ENCODE measurements around the gene CASQ1. TPM values are rescaled to one million over a fixed set of nuclear protein-coding genes. Genes with fewer than 3 reads are reported as not detected.

The CASQ1 gene
- total RNA-seq, 2 donors from 2014 or later, result not detected

DNA sequence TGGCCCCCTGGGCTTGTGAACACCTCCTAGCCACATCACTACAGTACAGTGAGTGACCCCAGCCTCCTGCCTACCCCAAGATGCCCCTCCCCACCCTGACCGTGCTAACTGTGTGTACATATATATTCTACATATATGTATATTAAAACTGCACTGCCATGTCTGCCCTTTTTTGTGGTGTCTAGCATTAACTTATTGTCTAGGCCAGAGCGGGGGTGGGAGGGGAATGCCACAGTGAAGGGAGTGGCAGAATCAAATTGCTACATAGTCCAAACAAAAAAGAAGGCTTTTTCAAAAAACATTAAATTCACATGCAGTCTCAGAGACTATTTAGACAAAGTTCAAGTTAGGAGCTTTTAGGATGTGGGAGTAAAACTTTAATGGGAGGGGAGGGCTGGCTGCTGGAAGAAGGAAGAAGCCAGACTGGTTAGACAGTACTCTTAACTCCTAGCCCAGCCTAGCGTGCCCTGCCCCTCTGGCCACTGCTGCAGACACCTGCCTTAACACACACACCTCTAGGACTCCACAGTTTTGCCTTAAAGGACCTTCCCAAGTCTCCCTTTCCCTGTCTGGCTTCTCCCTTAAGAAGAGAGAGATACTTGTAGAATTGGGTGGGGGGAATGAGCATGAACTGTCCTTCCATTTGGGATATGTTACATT lies 24.2 kb downstream of the CASQ1 start:
- Mint-ChIP-seq H3K36me3 (peaks cover 18% of the 10 kb centered on the region), H3K9me3 (no peaks in the 10 kb centered on the region), H3K27me3 (no peaks in the 10 kb centered on the region), H3K27ac (peak overlapping the region in 1 of 2 donors; percentile 27), H3K4me3 (no peak overlapping the region), H3K4me1 (ENCODE audit: low read depth in 2 of 2) (peaks cover under 1 to 10% of the 10 kb centered on the region in 2 donors)
- DNase-seq (ENCODE audit: low spot score) (no peak), ATAC-seq (no peak)

DNA sequence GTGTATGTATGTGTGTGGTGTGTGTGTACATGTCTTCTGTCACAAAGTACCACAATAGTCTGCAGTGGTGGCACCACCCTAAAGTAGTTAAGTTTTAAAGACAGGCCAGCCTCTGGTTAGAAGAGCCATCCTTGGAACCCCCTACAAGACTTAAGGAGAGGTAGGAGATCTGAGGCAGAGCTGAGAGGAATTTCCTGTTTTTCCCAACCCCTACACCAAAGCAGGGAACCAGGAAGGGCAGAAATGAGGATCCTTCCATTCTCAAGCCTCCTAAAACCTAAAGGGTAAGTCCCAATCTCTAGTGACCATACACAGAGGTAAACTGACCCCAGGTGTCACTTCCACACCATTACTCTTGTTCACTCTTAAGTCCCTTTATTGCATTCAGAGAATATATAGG lies 25.9 kb downstream of the CASQ1 start:
- DNase-seq (ENCODE audit: low spot score) (no peak), ATAC-seq (no peak)
- Mint-ChIP-seq H3K4me1 (ENCODE audit: low read depth in 2 of 2) (peaks cover 0 to 8% of the 10 kb centered on the region in 2 donors), H3K27me3 (no peaks in the 10 kb centered on the region), H3K36me3 (peaks cover 18% of the 10 kb centered on the region), H3K27ac (peak overlapping the region in 1 of 2 donors; percentile 20), H3K4me3 (no peak overlapping the region), H3K9me3 (no peaks in the 10 kb centered on the region)

DNA sequence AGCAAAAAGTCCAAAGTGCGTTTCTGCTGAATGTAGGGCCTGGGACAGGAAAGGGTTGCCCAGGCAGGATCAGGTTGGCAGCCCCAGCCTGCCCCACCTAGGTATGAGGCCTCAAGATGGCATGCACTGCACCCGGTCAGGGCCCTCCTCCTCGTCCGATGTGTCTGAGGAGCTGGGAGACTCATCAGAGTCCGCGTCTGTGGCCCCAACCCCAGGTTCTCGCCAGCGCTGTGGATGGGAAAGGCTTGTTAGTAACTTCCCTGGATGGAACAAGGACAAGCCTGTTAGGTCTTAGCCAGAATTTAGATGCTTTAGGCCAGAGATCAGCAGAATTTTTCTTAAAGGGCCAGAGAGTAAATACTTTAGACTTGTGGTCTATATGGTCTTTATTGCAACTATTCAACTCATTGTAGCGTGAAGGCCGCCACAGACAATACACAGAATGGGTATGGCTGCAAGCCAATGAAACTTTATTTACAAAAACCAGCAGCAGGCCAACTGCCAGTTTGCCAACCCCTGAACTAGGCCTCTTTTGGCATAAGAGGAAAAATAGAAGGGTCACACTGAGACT lies 27.2 kb downstream of the CASQ1 start:
- Mint-ChIP-seq H3K4me1 (ENCODE audit: low read depth in 2 of 2) (peaks cover 0 to 2% of the 10 kb centered on the region in 2 donors), H3K27ac (no peak overlapping the region), H3K27me3 (no peaks in the 10 kb centered on the region)

GRCh38 chr1:160219062-160219929 lies 28.9 kb downstream of the CASQ1 start:
- no peak for DNase-seq (ENCODE audit: low spot score)
- peaks cover 10% of the 10 kb centered on the region for H3K36me3 Mint-ChIP-seq
- no peak overlapping the region for H3K27ac Mint-ChIP-seq

More for the DNA sequence above, 27.2 kb downstream of the CASQ1 start:
- H3K9me3 Mint-ChIP-seq, result no peaks in the 10 kb centered on the region
- H3K36me3 Mint-ChIP-seq, result peaks cover 18% of the 10 kb centered on the region
- no peak overlapping the region for H3K4me3 Mint-ChIP-seq
- ATAC-seq (no peak), DNase-seq (ENCODE audit: low spot score) (no peak)

GRCh38 chr1:160220301-160220700 lies 29.9 kb downstream of the CASQ1 start:
- Mint-ChIP-seq H3K4me3 (no peak overlapping the region), H3K4me1 (ENCODE audit: low read depth in 2 of 2) (peaks cover 0 to 2% of the 10 kb centered on the region in 2 donors), H3K27ac (no peak overlapping the region), H3K36me3 (peaks cover 6% of the 10 kb centered on the region), H3K27me3 (no peaks in the 10 kb centered on the region), H3K9me3 (no peaks in the 10 kb centered on the region)
- no peak for ATAC-seq
- no peak for DNase-seq (ENCODE audit: low spot score)

More at GRCh38 chr1:160219062-160219929, 28.9 kb downstream of the CASQ1 start:
- H3K9me3 Mint-ChIP-seq, result no peaks in the 10 kb centered on the region
- peaks cover 0 to 2% of the 10 kb centered on the region in 2 donors for H3K4me1 Mint-ChIP-seq (ENCODE audit: low read depth in 2 of 2)
- no peak overlapping the region for H3K4me3 Mint-ChIP-seq
- ATAC-seq, result no peak
- no peaks in the 10 kb centered on the region for H3K27me3 Mint-ChIP-seq

- Mint-ChIP-seq H3K27ac (no peak overlapping the region), H3K4me1 (ENCODE audit: low read depth in 2 of 2) (peaks cover 0 to 2% of the 10 kb centered on the region in 2 donors), H3K4me3 (no peak overlapping the region), H3K36me3 (no peaks in the 10 kb centered on the region), H3K9me3 (no peaks in the 10 kb centered on the region), H3K27me3 (no peaks in the 10 kb centered on the region)
- ATAC-seq, result no peak
- no peak for DNase-seq (ENCODE audit: low spot score)
Observed at GRCh38 chr1:160221089-160221488, 30.7 kb downstream of the CASQ1 start.

DNA sequence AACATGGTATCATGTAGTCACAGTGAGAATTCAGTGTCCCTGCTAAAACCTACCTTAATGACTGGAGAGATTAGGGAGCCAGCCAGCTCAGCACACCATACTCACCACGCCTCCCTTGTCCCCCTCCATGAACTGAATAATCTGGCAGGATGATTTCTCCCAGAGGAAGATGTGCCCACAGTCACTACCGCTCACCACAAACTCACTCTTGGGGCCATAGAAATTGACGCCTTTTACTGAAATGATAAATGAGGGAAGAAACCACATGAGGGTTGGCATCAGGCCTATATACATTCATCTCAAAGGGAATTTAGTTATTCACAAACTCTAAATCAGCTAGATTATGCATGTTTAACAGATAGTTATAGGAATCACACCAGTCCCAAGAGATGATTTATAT lies 32.2 kb downstream of the CASQ1 start:
- ATAC-seq, result no peak
- no peak overlapping the region for H3K4me3 Mint-ChIP-seq
- H3K36me3 Mint-ChIP-seq, result no peaks in the 10 kb centered on the region
- H3K27ac Mint-ChIP-seq, result no peak overlapping the region
- no peaks in the 10 kb centered on the region for H3K27me3 Mint-ChIP-seq
- H3K9me3 Mint-ChIP-seq, result no peaks in the 10 kb centered on the region
- no peak for DNase-seq (ENCODE audit: low spot score)
- no peaks in the 10 kb centered on the region for H3K4me1 Mint-ChIP-seq (ENCODE audit: low read depth in 2 of 2)

DNA sequence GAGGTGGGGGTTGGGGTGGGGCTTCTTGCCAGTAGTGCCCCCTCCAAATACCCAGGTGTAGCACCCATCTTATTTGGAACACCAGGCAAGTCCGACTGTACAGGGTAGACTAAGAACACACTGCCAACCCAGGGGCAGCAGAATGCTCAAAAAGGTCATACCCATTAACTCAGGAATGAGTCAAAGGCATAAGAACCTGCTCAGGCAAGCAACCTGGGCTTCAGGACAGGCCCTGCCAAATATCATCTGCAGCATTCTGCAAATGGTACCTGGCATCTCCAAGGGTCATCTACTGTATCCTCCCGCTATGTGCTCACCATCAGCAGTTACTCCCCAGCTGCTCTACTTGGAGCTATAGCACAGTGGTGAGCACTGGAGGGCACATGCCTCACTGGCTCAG lies 34.2 kb downstream of the CASQ1 start:
- Mint-ChIP-seq H3K4me3 (no peak overlapping the region), H3K9me3 (no peaks in the 10 kb centered on the region), H3K4me1 (ENCODE audit: low read depth in 2 of 2) (no peaks in the 10 kb centered on the region), H3K27me3 (no peaks in the 10 kb centered on the region), H3K27ac (no peak overlapping the region), H3K36me3 (no peaks in the 10 kb centered on the region)
- DNase-seq (ENCODE audit: low spot score) (no peak), ATAC-seq (no peak)

- DNase-seq (ENCODE audit: low spot score) (no peak), ATAC-seq (no peak)
- Mint-ChIP-seq H3K27me3 (no peaks in the 10 kb centered on the region), H3K4me1 (ENCODE audit: low read depth in 2 of 2) (no peaks in the 10 kb centered on the region), H3K36me3 (peaks cover 5% of the 10 kb centered on the region), H3K4me3 (no peak overlapping the region), H3K9me3 (no peaks in the 10 kb centered on the region), H3K27ac (no peak overlapping the region)
Observed at GRCh38 chr1:160225345-160225744, 35.0 kb downstream of the CASQ1 start.

- no peak for ATAC-seq
Observed at GRCh38 chr1:160226623-160227022, 36.2 kb downstream of the CASQ1 start.

GRCh38 chr1:160227034-160227433 lies 36.7 kb downstream of the CASQ1 start:
- no peak overlapping the region for H3K27ac Mint-ChIP-seq
- no peaks in the 10 kb centered on the region for H3K27me3 Mint-ChIP-seq
- peaks cover 6% of the 10 kb centered on the region for H3K36me3 Mint-ChIP-seq
- no peak for ATAC-seq
- H3K9me3 Mint-ChIP-seq, result no peaks in the 10 kb centered on the region
- no peak overlapping the region for H3K4me3 Mint-ChIP-seq
- no peak for DNase-seq (ENCODE audit: low spot score)
- no peaks in the 10 kb centered on the region for H3K4me1 Mint-ChIP-seq (ENCODE audit: low read depth in 2 of 2)

More at GRCh38 chr1:160226623-160227022, 36.2 kb downstream of the CASQ1 start:
- Mint-ChIP-seq H3K4me3 (no peak overlapping the region), H3K27me3 (no peaks in the 10 kb centered on the region), H3K4me1 (ENCODE audit: low read depth in 2 of 2) (no peaks in the 10 kb centered on the region), H3K36me3 (peaks cover 6% of the 10 kb centered on the region), H3K9me3 (no peaks in the 10 kb centered on the region), H3K27ac (no peak overlapping the region)
- no peak for DNase-seq (ENCODE audit: low spot score)

DNA sequence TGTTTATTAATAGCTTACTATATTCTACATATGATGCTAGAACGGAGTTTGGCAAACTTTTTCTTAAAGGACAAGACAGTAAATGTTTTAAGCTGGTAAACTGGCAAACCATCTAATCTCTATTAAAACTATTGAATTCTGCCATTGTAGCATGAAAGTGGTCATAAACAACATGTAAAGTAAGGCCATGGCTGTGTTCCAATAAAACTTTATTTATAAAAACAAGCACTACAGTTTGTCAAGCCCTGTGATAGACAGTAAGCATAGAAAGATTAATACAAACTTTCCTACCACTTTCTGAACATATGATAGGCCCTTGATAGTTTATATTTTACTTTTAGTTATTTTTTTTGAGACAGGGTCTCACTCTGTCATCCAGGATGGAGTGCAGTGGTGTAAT lies 37.2 kb downstream of the CASQ1 start:
- no peaks in the 10 kb centered on the region for H3K27me3 Mint-ChIP-seq
- no peaks in the 10 kb centered on the region for H3K4me1 Mint-ChIP-seq (ENCODE audit: low read depth in 2 of 2)
- ATAC-seq, result no peak
- peaks cover 6% of the 10 kb centered on the region for H3K36me3 Mint-ChIP-seq
- no peak overlapping the region for H3K4me3 Mint-ChIP-seq
- H3K27ac Mint-ChIP-seq, result no peak overlapping the region
- H3K9me3 Mint-ChIP-seq, result no peaks in the 10 kb centered on the region
- no peak for DNase-seq (ENCODE audit: low spot score)

- DNase-seq (ENCODE audit: low spot score) (no peak), ATAC-seq (no peak)
- Mint-ChIP-seq H3K27ac (no peak overlapping the region), H3K27me3 (no peaks in the 10 kb centered on the region), H3K36me3 (peaks cover 6% of the 10 kb centered on the region), H3K4me3 (no peak overlapping the region), H3K9me3 (no peaks in the 10 kb centered on the region), H3K4me1 (ENCODE audit: low read depth in 2 of 2) (no peaks in the 10 kb centered on the region)
Observed at GRCh38 chr1:160228431-160228830, 38.1 kb downstream of the CASQ1 start.

GRCh38 chr1:160232911-160233310 lies 42.5 kb downstream of the CASQ1 start:
- no peak for ATAC-seq
- peaks cover 0 to 4% of the 10 kb centered on the region in 2 donors for H3K4me1 Mint-ChIP-seq (ENCODE audit: low read depth in 2 of 2)
- no peak for DNase-seq (ENCODE audit: low spot score)
- no peak overlapping the region for H3K27ac Mint-ChIP-seq
- H3K27me3 Mint-ChIP-seq, result no peaks in the 10 kb centered on the region
- H3K9me3 Mint-ChIP-seq, result no peaks in the 10 kb centered on the region
- H3K4me3 Mint-ChIP-seq, result no peak overlapping the region
- peaks cover 6% of the 10 kb centered on the region for H3K36me3 Mint-ChIP-seq

All from natural killer cell treated with Interleukin-12 subunit alpha and Interleukin-12 subunit beta and Interleukin-15 and Interleukin-18, amount 100 ng/mL, for 72 hours (primary cell).